Gastrocnemius medialis (tissue), 4 donors: Measurements from ENCODE around the gene UNC13B. TPM values are rescaled to one million over a fixed set of nuclear protein-coding genes. Genes with fewer than 3 reads are reported as not detected.

Source experiments
- ATAC-seq, 2 donors: fragments of 150-250 bp; one replicate each; pipeline ENCODE4 v1.9.1; 2016
- DNase-seq, 2 donors: peaks; one replicate each; pipeline ENCODE4 v3.0.0-alpha.2; 2019
- H3K27ac ChIP-seq, 4 donors: fragments of 200-600 bp; sonication (generic); 1 replicate in 1 of 4; 2 replicates in 3 of 4; pipeline ENCODE4 v1.5.1; 2016 to 2018; ENCODE audit warnings: mild to moderate bottlenecking in 2 of 4, moderate library complexity in 1 of 4
- H3K27me3 ChIP-seq, 3 donors: fragments of 200-600 bp; sonication (generic) in 2 of 3; 1 replicate in 1 of 3; 2 replicates in 2 of 3; pipeline versions ENCODE4 v1.5.1 to v1.6.0; 2016 to 2019; ENCODE audit warnings: mild to moderate bottlenecking in 1 of 3, moderate library complexity in 1 of 3
- H3K36me3 ChIP-seq, 2 donors: fragments of 200-600 bp; sonication (generic) in 1 of 2; one replicate each; pipeline ENCODE4 v1.5.1; 2017 to 2018
- H3K4me1 ChIP-seq, 2 donors: fragments of 200-600 bp; sonication (generic) in 1 of 2; one replicate each; pipeline ENCODE4 v1.5.1; 2016 to 2017; ENCODE audit warnings: mild to moderate bottlenecking in 2 of 2
- H3K4me3 ChIP-seq, 4 donors: fragments of 200-600 bp; sonication (generic) in 3 of 4; 1 replicate in 1 of 4; 2 replicates in 3 of 4; pipeline ENCODE4 v1.5.1; 2016 to 2019; ENCODE audit warnings: mild to moderate bottlenecking in 2 of 4
- H3K9me3 ChIP-seq, 3 donors: fragments of 200-600 bp; sonication (generic) in 2 of 3; 1 replicate in 1 of 3; 2 replicates in 2 of 3; pipeline ENCODE4 v1.5.1; 2016 to 2019
- CTCF ChIP-seq, 5 experiments: fragments of 450-650 bp in 3 of 5; fragments of 200-600 bp in 2 of 5; sonication (generic) in 2 of 5; IDR thresholded peaks in 4 of 5; conservative IDR thresholded peaks in 1 of 5; 1 replicate in 4 of 5; 2 replicates in 1 of 5; pipeline ENCODE4 v1.5.1; 2016 to 2019; ENCODE audit warnings: antibody characterized with exemption in 5 of 5, mild to moderate bottlenecking in 3 of 5, moderate library complexity in 3 of 5
- POLR2A ChIP-seq, 2 donors: fragments of 450-650 bp; IDR thresholded peaks; one replicate each; pipeline ENCODE4 v1.6.1; 2017; ENCODE audit warnings: antibody characterized with exemption in 2 of 2, mild to moderate bottlenecking in 2 of 2, moderate library complexity in 2 of 2
- in situ Hi-C, 4 donors: fragments of 200-750 bp; cut with MboI; loops; one replicate each; pipeline versions ENCODE4 v1.15.0 to v1.8.0; 2017; ENCODE audit warnings: low sequenced_read_pairs in 4 of 4
- intact Hi-C: fragments of 100-400 bp; cut with DNase I; formaldehyde crosslinking; loops from one replicate; pipeline ENCODE4 v1.15.1; 2023; ENCODE audit warnings: low total_unique reads
- total RNA-seq, 4 donors: library from RNA; depleted of rRNA; stranded (reverse); fragments of >200 nt; gene quantifications; one replicate each; pipeline versions ENCODE4 v1.1.0 to v1.2.3, GENCODE V29; 2016

The UNC13B gene
- total RNA-seq, 4 donors from 2014 or later: 7.5 to 17.5 (median 13.1) TPM

DNA sequence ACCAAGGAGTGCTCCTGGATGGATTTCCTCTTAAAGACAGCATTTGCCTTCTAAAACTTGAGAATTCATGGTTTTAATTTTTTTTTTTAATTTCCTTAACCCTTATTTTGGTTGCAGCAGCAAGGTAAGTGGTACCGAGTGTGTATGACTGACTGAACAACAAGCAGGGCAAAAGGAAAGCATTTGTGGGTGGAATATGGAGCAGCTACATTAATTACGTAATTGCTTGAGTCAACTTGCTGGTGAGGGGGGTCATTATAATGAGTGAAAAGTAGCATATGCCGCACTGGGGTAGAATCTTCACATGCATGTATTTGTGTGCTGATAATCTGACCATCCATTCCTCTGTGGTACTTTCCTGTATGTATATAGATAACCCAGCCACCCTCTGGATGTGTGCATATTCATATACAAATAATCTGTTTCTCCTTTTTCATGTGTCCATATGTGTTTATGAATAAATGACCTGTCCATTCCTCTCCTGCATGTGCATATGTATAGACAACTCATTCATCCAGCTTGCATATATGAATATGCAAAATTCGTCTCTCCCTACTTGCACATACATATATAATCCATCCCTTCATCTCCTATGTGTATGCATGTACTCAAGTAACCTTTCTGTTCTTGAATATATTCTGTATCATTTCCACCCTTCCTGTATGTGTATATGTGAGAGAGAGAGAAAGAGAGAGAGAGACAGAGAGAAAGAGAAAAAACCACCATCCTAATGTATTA, 180.6 kb downstream of the UNC13B start:
- Histone ChIP-seq H3K27me3 (no peaks in the 10 kb centered on the region), H3K9me3 (no peaks in the 10 kb centered on the region), H3K4me3 (peak overlapping the region; percentile 15 to 41 (median 34)), H3K4me1 (peaks cover 42 to 54% of the 10 kb centered on the region in 2 donors), H3K36me3 (no peaks in the 10 kb centered on the region), H3K27ac (peak overlapping the region; percentile 77 to 89 (median 85))
- TF ChIP-seq POLR2A (IDR thresholded peaks at IDR 0.05) (no peak), CTCF (IDR thresholded peaks at IDR 0.05 in 4 of 5, conservative IDR thresholded peaks at IDR 0.05 in 1 of 5) (no peak)
- intact Hi-C loops (no loop called here), in situ Hi-C loops (no loop called here)
- DNase-seq (no peak), ATAC-seq (no peak)

- Histone ChIP-seq H3K4me1 (peaks cover 16 to 31% of the 10 kb centered on the region in 2 donors), H3K27ac (peak overlapping the region in 1 of 4 donors; percentile 15), H3K36me3 (no peaks in the 10 kb centered on the region), H3K4me3 (no peak overlapping the region), H3K9me3 (no peaks in the 10 kb centered on the region), H3K27me3 (no peaks in the 10 kb centered on the region)
- no peak for DNase-seq
- intact Hi-C loops: no loop called here
- in situ Hi-C loops: no loop called here
- TF ChIP-seq POLR2A (IDR thresholded peaks at IDR 0.05): no peak
- no peak for TF ChIP-seq CTCF (IDR thresholded peaks at IDR 0.05 in 4 of 5, conservative IDR thresholded peaks at IDR 0.05 in 1 of 5)
- no peak for ATAC-seq
Observed at GRCh38 chr9:35348109-35348508, 186.3 kb downstream of the UNC13B start.

DNA sequence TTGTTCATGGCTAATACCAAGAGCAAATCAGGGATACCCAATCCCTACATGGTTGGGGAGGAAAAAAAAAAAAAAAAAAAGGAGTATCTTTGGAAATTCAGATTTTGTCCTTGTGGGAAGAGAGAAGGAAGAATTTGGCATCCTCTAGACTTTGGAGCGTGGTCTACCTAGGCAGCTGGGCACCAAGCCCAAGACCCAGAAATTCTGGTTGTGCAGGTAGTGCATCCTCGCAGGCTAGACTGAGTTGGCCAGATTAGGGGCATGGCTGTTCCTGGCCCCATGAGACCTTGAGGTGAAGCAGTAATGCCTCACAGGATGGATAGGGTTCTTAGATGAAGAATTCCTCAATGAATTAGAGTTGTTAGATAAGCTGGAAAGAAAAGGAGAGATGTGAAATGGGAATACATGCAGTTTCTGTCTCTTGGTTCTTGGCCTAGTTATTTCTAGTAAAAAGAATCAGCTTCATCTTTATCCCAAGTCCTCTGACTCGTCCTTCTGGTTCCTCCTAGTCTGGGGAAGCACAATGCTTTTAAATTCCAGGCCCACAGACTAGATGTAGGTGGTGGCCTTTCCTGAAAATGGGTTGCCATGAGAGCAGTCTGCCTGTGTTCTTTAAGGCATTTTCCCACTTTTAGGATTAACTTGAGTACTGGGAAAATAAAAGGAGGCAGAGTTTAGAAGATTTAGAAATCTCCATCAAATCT, 187.6 kb downstream of the UNC13B start:
- H3K27ac ChIP-seq: peak overlapping the region in 3 of 4 donors; percentile 23 to 60 (median 43)
- H3K4me1 ChIP-seq: peaks cover 16 to 22% of the 10 kb centered on the region in 2 donors
- intact Hi-C loops: no loop called here

GRCh38 chr9:35350212-35350611, 188.4 kb downstream of the UNC13B start:
- in situ Hi-C loops: no loop called here
- H3K36me3 ChIP-seq: no peaks in the 10 kb centered on the region
- H3K27me3 ChIP-seq: no peaks in the 10 kb centered on the region
- ATAC-seq: peak in 1 of 2 donors; percentile 39
- DNase-seq: no peak
- no peak overlapping the region for H3K4me3 ChIP-seq
- peak overlapping the region; percentile 4 to 60 (median 33) for H3K27ac ChIP-seq
- TF ChIP-seq POLR2A (IDR thresholded peaks at IDR 0.05) (no peak), CTCF (IDR thresholded peaks at IDR 0.05 in 4 of 5, conservative IDR thresholded peaks at IDR 0.05 in 1 of 5) (no peak)
- no peaks in the 10 kb centered on the region for H3K9me3 ChIP-seq
- H3K4me1 ChIP-seq: peaks cover 12 to 18% of the 10 kb centered on the region in 2 donors
- intact Hi-C loops: loop anchor here (2.0 kb wide), 1 partner anchor 19 kb away; no protein-coding TSS in a partner anchor

More for the DNA sequence above, 187.6 kb downstream of the UNC13B start:
- no peak for ATAC-seq
- no peak for TF ChIP-seq POLR2A (IDR thresholded peaks at IDR 0.05)
- Histone ChIP-seq H3K36me3 (no peaks in the 10 kb centered on the region), H3K4me3 (no peak overlapping the region), H3K27me3 (no peaks in the 10 kb centered on the region), H3K9me3 (no peaks in the 10 kb centered on the region)
- in situ Hi-C loops: no loop called here
- DNase-seq: no peak
